Osteoblast (primary cell): ENCODE results near the gene FSTL4. TPM values are rescaled to one million over a fixed set of nuclear protein-coding genes. Genes with fewer than 3 reads are reported as not detected.

Experiments
- DNase-seq: peaks from one replicate; pipeline ENCODE4 v3.0.0; 2011; ENCODE audit warnings: low spot score, mixed read lengths; ENCODE audit not compliant: insufficient read length; ENCODE audit errors: missing footprints
- H2AFZ ChIP-seq: 2 replicates; pipeline ENCODE4 v1.6.0; 2011; ENCODE audit warnings: mild to moderate bottlenecking, low read length
- H3K27ac ChIP-seq: 2 replicates; pipeline ENCODE4 v1.5.1; 2011; ENCODE audit warnings: mild to moderate bottlenecking, low read depth, low read length, moderate library complexity
- H3K27me3 ChIP-seq: 2 replicates; pipeline ENCODE4 v1.6.0; 2012; ENCODE audit warnings: mild to moderate bottlenecking, control low read depth, inconsistent platforms, low read length, moderate library complexity; ENCODE audit not compliant: insufficient read depth
- H3K36me3 ChIP-seq: 2 replicates; pipeline ENCODE4 v1.5.1; 2011; ENCODE audit warnings: mild to moderate bottlenecking, low read length, control low read depth, moderate library complexity; ENCODE audit not compliant: insufficient read depth
- H3K4me1 ChIP-seq: 2 replicates; pipeline ENCODE4 v1.5.1; 2011; ENCODE audit warnings: mild to moderate bottlenecking, low read length, control low read depth, moderate library complexity; ENCODE audit not compliant: insufficient read depth
- H3K4me2 ChIP-seq: 2 replicates; pipeline ENCODE4 v1.6.0; 2011; ENCODE audit warnings: mild to moderate bottlenecking, low read length; ENCODE audit not compliant: insufficient read depth
- H3K4me3 ChIP-seq: fragments of 200-600 bp; sonication (generic); 3 replicates; pipeline ENCODE4 v1.5.1; 2012; ENCODE audit warnings: mild to moderate bottlenecking, low read length, inconsistent platforms; ENCODE audit not compliant: insufficient read depth
- H3K79me2 ChIP-seq: 2 replicates; pipeline ENCODE4 v1.6.0; 2012; ENCODE audit warnings: mild to moderate bottlenecking, low read length, control low read depth, inconsistent platforms; ENCODE audit not compliant: insufficient read depth
- H3K9me3 ChIP-seq: 2 replicates; pipeline ENCODE4 v1.5.1; 2011; ENCODE audit warnings: low read depth, low read length, control low read depth
- H4K20me1 ChIP-seq: 2 replicates; pipeline ENCODE4 v1.6.0; 2012; ENCODE audit warnings: mild to moderate bottlenecking, low read length, control low read depth; ENCODE audit not compliant: insufficient read depth
- CTCF ChIP-seq: IDR thresholded peaks from 2 replicates; pipeline ENCODE4 v1.5.1; 2011; ENCODE audit warnings: mild to moderate bottlenecking, low read depth, low read length, moderate library complexity; ENCODE audit errors: extremely low read depth
- total RNA-seq: library from RNA; depleted of rRNA; stranded (reverse); fragments of >200 nt; gene quantifications from 2 replicates; pipeline ENCODE4 v1.2.3, GENCODE V29; 2012

The FSTL4 gene
- total RNA-seq, 1 donor: not detected

- Histone ChIP-seq H3K27me3 (no peaks in the 10 kb centered on the region), H3K4me3 (no peak overlapping the region), H3K9me3 (no peaks in the 10 kb centered on the region), H3K4me1 (no peaks in the 10 kb centered on the region), H3K4me2 (no peak overlapping the region), H3K27ac (no peak overlapping the region), H2AFZ (no peak overlapping the region), H3K79me2 (no peaks in the 10 kb centered on the region), H4K20me1 (no peaks in the 10 kb centered on the region), H3K36me3 (no peaks in the 10 kb centered on the region)
- no peak for TF ChIP-seq CTCF
- no peak for DNase-seq
Observed at GRCh38 chr5:133525126-133525525, 87.2 kb downstream of the FSTL4 start.

GRCh38 chr5:133524666-133525065 lies 87.7 kb downstream of the FSTL4 start:
- H3K4me3 ChIP-seq: no peak overlapping the region
- H2AFZ ChIP-seq: no peak overlapping the region
- no peak overlapping the region for H3K4me2 ChIP-seq
- no peaks in the 10 kb centered on the region for H3K36me3 ChIP-seq
- H3K79me2 ChIP-seq: no peaks in the 10 kb centered on the region
- no peaks in the 10 kb centered on the region for H3K9me3 ChIP-seq
- no peak for TF ChIP-seq CTCF
- H4K20me1 ChIP-seq: no peaks in the 10 kb centered on the region
- no peaks in the 10 kb centered on the region for H3K27me3 ChIP-seq
- no peak overlapping the region for H3K27ac ChIP-seq
- no peaks in the 10 kb centered on the region for H3K4me1 ChIP-seq
- DNase-seq: no peak

GRCh38 chr5:133523961-133524586 lies 88.3 kb downstream of the FSTL4 start:
- no peak overlapping the region for H2AFZ ChIP-seq
- no peak overlapping the region for H3K4me3 ChIP-seq
- no peaks in the 10 kb centered on the region for H3K4me1 ChIP-seq
- TF ChIP-seq CTCF: no peak
- no peaks in the 10 kb centered on the region for H3K79me2 ChIP-seq
- H3K4me2 ChIP-seq: no peak overlapping the region
- H3K27me3 ChIP-seq: no peaks in the 10 kb centered on the region
- H3K27ac ChIP-seq: no peak overlapping the region
- H4K20me1 ChIP-seq: no peaks in the 10 kb centered on the region
- H3K36me3 ChIP-seq: no peaks in the 10 kb centered on the region
- H3K9me3 ChIP-seq: no peaks in the 10 kb centered on the region
- DNase-seq: no peak

GRCh38 chr5:133523013-133523658 lies 89.2 kb downstream of the FSTL4 start:
- Histone ChIP-seq H4K20me1 (no peaks in the 10 kb centered on the region), H3K79me2 (no peaks in the 10 kb centered on the region), H2AFZ (no peak overlapping the region), H3K27me3 (no peaks in the 10 kb centered on the region), H3K4me2 (no peak overlapping the region), H3K4me3 (no peak overlapping the region), H3K4me1 (no peaks in the 10 kb centered on the region), H3K36me3 (no peaks in the 10 kb centered on the region), H3K27ac (no peak overlapping the region), H3K9me3 (no peaks in the 10 kb centered on the region)
- no peak for TF ChIP-seq CTCF
- no peak for DNase-seq
